PFSK-1 (cell line): ENCODE data around the gene APOL1.

ENCODE experiments used
- POLR2AphosphoS5 ChIP-seq: IDR thresholded peaks from 2 replicates; pipeline ENCODE4 v1.6.1; 2012; ENCODE audit warnings: low read depth, mild to moderate bottlenecking, control low read depth, low read length, moderate library complexity
- REST ChIP-seq, 2 experiments: IDR thresholded peaks; 2 replicates each; pipeline versions ENCODE4 v1.6.1 to v1.8.0; 2011 to 2012; ENCODE audit warnings: low read depth in 2 of 2, low read length in 2 of 2, control low read depth in 1 of 2, inconsistent platforms in 1 of 2, mild to moderate bottlenecking in 1 of 2, moderate library complexity in 1 of 2; ENCODE audit not compliant: insufficient read depth in 1 of 2
- SIN3A ChIP-seq: IDR thresholded peaks from 2 replicates; pipeline ENCODE4 v1.6.1; 2012; ENCODE audit warnings: mild to moderate bottlenecking, low read length, moderate library complexity, borderline replicate concordance; ENCODE audit not compliant: insufficient read depth
- TAF1 ChIP-seq: IDR thresholded peaks from 2 replicates; pipeline ENCODE4 v1.6.1; 2012; ENCODE audit warnings: low read length, control low read depth, borderline replicate concordance; ENCODE audit not compliant: insufficient read depth

GRCh38 chr22:36316419-36316818, 63.5 kb downstream of the APOL1 start:
- no peak for TF ChIP-seq TAF1
- no peak for TF ChIP-seq POLR2AphosphoS5
- TF ChIP-seq REST (IDR thresholded peaks at IDR 0.05; ENCODE audit: insufficient read depth in 1 of 2, low read depth in 2 of 2, low read length in 2 of 2): no peak
- TF ChIP-seq SIN3A: no peak
